PC-3 (cell line): ENCODE data around the gene HDX. TPM values are rescaled to one million over a fixed set of nuclear protein-coding genes. Genes with fewer than 3 reads are reported as not detected.
A peak's percentile ranks its signal among the peaks of the same experiment; 100 is the strongest.

ENCODE experiments used
- ATAC-seq: fragments of 200-7000 bp; cut with Tn5 transposase; 2 replicates; pipeline ENCODE4 v1.9.1; 2020; ENCODE audit warnings: mild to moderate bottlenecking, moderate library complexity
- BruUV-seq: library from RNA; stranded (reverse); fragments of 400-500 nt; replicated peaks from 2 replicates; lab custom pipeline; 2021; lab: Mats Ljungman, UMichigan
- CTCF ChIA-PET: fragments of 300-600 bp; sonication (Branson Sonifier 250); formaldehyde crosslinking; loops from one replicate; lab custom pipeline; 2022; ENCODE audit warnings: antibody characterized with exemption; lab: Charles Lee
- POLR2A ChIA-PET: fragments of 300-600 bp; sonication (Branson Sonifier 250); formaldehyde crosslinking; loops from one replicate; lab custom pipeline; 2022; ENCODE audit warnings: antibody characterized with exemption; ENCODE audit not compliant: unreplicated experiment; lab: Charles Lee
- DNase-seq: peaks from one replicate; pipeline ENCODE4 v3.0.0-alpha.2; 2015
- H2AFZ ChIP-seq: fragments of 300-600 bp; sonication (generic); 2 replicates; pipeline ENCODE4 v1.6.0; 2016; ENCODE audit warnings: antibody characterized with exemption, low read length
- H3F3A ChIP-seq: fragments of 300-600 bp; sonication (generic); one replicate; pipeline ENCODE4 v1.6.0; 2017; ENCODE audit warnings: antibody characterized with exemption, low read length, control low read depth, mild to moderate bottlenecking; ENCODE audit not compliant: unreplicated experiment
- H3K27ac ChIP-seq: fragments of 300-600 bp; sonication (generic); 2 replicates; pipeline ENCODE4 v1.5.1; 2016; ENCODE audit warnings: mild to moderate bottlenecking, low read length
- H3K27me3 ChIP-seq: fragments of 300-600 bp; sonication (generic); 2 replicates; pipeline ENCODE4 v1.6.1; 2016; ENCODE audit warnings: low read length, mixed read lengths
- H3K36me3 ChIP-seq: fragments of 300-600 bp; sonication (generic); 2 replicates; pipeline ENCODE4 v1.6.1; 2016; ENCODE audit warnings: low read depth, mixed run types, low read length, mixed read lengths
- H3K4me1 ChIP-seq: fragments of 300-600 bp; sonication (generic); 2 replicates; pipeline ENCODE4 v1.5.1; 2016; ENCODE audit warnings: low read length; ENCODE audit not compliant: insufficient read depth
- H3K4me2 ChIP-seq: fragments of 300-600 bp; sonication (generic); 2 replicates; pipeline ENCODE4 v1.6.0; 2016; ENCODE audit warnings: low read length
- H3K4me3 ChIP-seq: fragments of 300-600 bp; sonication (generic); 2 replicates; pipeline ENCODE4 v1.5.1; 2016; ENCODE audit warnings: mild to moderate bottlenecking, low read length, mixed read lengths
- H3K79me2 ChIP-seq: fragments of 300-600 bp; sonication (generic); 2 replicates; pipeline ENCODE4 v1.6.1; 2017; ENCODE audit warnings: low read length, mixed read lengths
- H3K9ac ChIP-seq: fragments of 300-600 bp; sonication (generic); 2 replicates; pipeline ENCODE4 v1.6.0; 2016; ENCODE audit warnings: mild to moderate bottlenecking, low read length
- H3K9me2 ChIP-seq: fragments of 300-600 bp; sonication (generic); replicated peaks from 2 replicates; pipeline ENCODE4 v1.6.1; 2016; ENCODE audit warnings: mixed run types, low read length, mixed read lengths
- H3K9me3 ChIP-seq: fragments of 300-600 bp; sonication (generic); 2 replicates; pipeline ENCODE4 v1.6.1; 2016; ENCODE audit warnings: low read length, mixed read lengths
- H4K20me1 ChIP-seq: fragments of 300-600 bp; sonication (generic); 2 replicates; pipeline ENCODE4 v1.6.1; 2016; ENCODE audit warnings: low read length, mixed read lengths
- CTCF ChIP-seq: fragments of 300-600 bp; sonication (generic); conservative IDR thresholded peaks from 2 replicates; pipeline ENCODE4 v1.5.1; 2017; ENCODE audit warnings: antibody characterized with exemption, low read depth, mild to moderate bottlenecking, low read length
- EZH2 ChIP-seq: fragments of 300-600 bp; sonication (generic); IDR thresholded peaks from one replicate; pipeline ENCODE4 v1.6.1; 2017; ENCODE audit warnings: antibody characterized with exemption, mild to moderate bottlenecking, low read length; ENCODE audit not compliant: unreplicated experiment
- EZH2phosphoT487 ChIP-seq: fragments of 300-600 bp; sonication (generic); IDR thresholded peaks from 2 replicates; pipeline ENCODE4 v1.6.1; 2018; ENCODE audit warnings: mild to moderate bottlenecking, antibody characterized with exemption, low read length, borderline replicate concordance
- intact Hi-C: fragments of 100-400 bp; cut with micrococcal nuclease; formaldehyde crosslinking; loops from 2 replicates; pipeline ENCODE4 v1.9.0; 2023
- total RNA-seq: library from RNA; depleted of rRNA; stranded (reverse); fragments of >200 nt; gene quantifications from 2 replicates; pipeline ENCODE4 v1.2.3, GENCODE V29; 2014

HDX gene
- total RNA-seq, 1 experiment from 2014 or later = 3.4 TPM

- DNase-seq (peak; percentile 37), ATAC-seq (no peak)
- no TSS peak for BruUV-seq
- Histone ChIP-seq H2AFZ (no peak overlapping the region), H4K20me1 (no peaks in the 10 kb centered on the region), H3F3A (no peaks in the 10 kb centered on the region), H3K4me3 (no peak overlapping the region), H3K36me3 (no peaks in the 10 kb centered on the region), H3K27me3 (no peaks in the 10 kb centered on the region), H3K9ac (no peak overlapping the region), H3K9me2 (no peaks in the 10 kb centered on the region), H3K9me3 (no peaks in the 10 kb centered on the region), H3K27ac (no peak overlapping the region), H3K4me2 (no peak overlapping the region), H3K79me2 (no peaks in the 10 kb centered on the region), H3K4me1 (peaks cover 7% of the 10 kb centered on the region; the same call in 1 of the 2 replicates)
- ChIA-PET CTCF (no interaction called here), POLR2A (no interaction called here)
- intact Hi-C loops = no loop called here
- TF ChIP-seq EZH2 (no peak), EZH2phosphoT487 (no peak), CTCF (no peak)
Measured at GRCh38 chrX:84469226-84469625, 33.0 kb downstream of the HDX start.

- intact Hi-C loops = no loop called here
- BruUV-seq = no TSS peak
- ChIA-PET CTCF (no interaction called here), POLR2A (no interaction called here)
- no peak for ATAC-seq
- H3K4me3 ChIP-seq = no peak overlapping the region
- no peaks in the 10 kb centered on the region for H3K36me3 ChIP-seq
- peaks cover 7% of the 10 kb centered on the region; the same call in 1 of the 2 replicates for H3K4me1 ChIP-seq
- no peaks in the 10 kb centered on the region for H3K9me3 ChIP-seq
- TF ChIP-seq EZH2 (no peak), EZH2phosphoT487 (no peak), CTCF (no peak)
- no peak for DNase-seq
- H3K9ac ChIP-seq = no peak overlapping the region
- H3F3A ChIP-seq = no peaks in the 10 kb centered on the region
- no peaks in the 10 kb centered on the region for H4K20me1 ChIP-seq
- no peak overlapping the region for H3K4me2 ChIP-seq
- no peaks in the 10 kb centered on the region for H3K9me2 ChIP-seq
- no peak overlapping the region for H3K27ac ChIP-seq
- no peaks in the 10 kb centered on the region for H3K79me2 ChIP-seq
- H3K27me3 ChIP-seq = no peaks in the 10 kb centered on the region
- no peak overlapping the region for H2AFZ ChIP-seq
Measured at GRCh38 chrX:84467898-84468297, 34.4 kb downstream of the HDX start.

- ChIA-PET CTCF (no interaction called here), POLR2A (no interaction called here)
- peak; percentile 18; the same call in 1 of the 2 replicates for ATAC-seq
- no peaks in the 10 kb centered on the region for H3F3A ChIP-seq
- no peaks in the 10 kb centered on the region for H3K36me3 ChIP-seq
- no peaks in the 10 kb centered on the region for H3K9me2 ChIP-seq
- no peak overlapping the region for H3K4me2 ChIP-seq
- no peak overlapping the region for H3K4me3 ChIP-seq
- H3K27me3 ChIP-seq = no peaks in the 10 kb centered on the region
- H3K4me1 ChIP-seq = no peaks in the 10 kb centered on the region
- no peaks in the 10 kb centered on the region for H3K79me2 ChIP-seq
- H3K9me3 ChIP-seq = no peaks in the 10 kb centered on the region
- no peak overlapping the region for H3K9ac ChIP-seq
- no peak overlapping the region for H3K27ac ChIP-seq
- H2AFZ ChIP-seq = no peak overlapping the region
- no peaks in the 10 kb centered on the region for H4K20me1 ChIP-seq
- no TSS peak for BruUV-seq
- intact Hi-C loops = no loop called here
- no peak for TF ChIP-seq EZH2phosphoT487
- TF ChIP-seq CTCF = no peak
- no peak for TF ChIP-seq EZH2
- DNase-seq = peak; percentile 38
Measured at GRCh38 chrX:84453351-84454246, 48.7 kb downstream of the HDX start.
